Thoracic aorta (tissue), 2 donors: Measurements from ENCODE around the gene SELENOV. TPM values are rescaled to one million over a fixed set of nuclear protein-coding genes. Genes with fewer than 3 reads are reported as not detected.

Experiments
- ATAC-seq: fragments of 150-250 bp; one replicate; pipeline ENCODE4 v1.8.0; 2017; ENCODE audit warnings: low read depth; ENCODE audit not compliant: insufficient number of reproducible peaks, low FRiP score
- DNase-seq: peaks from one replicate; pipeline ENCODE4 v3.0.0-alpha.2; 2020; ENCODE audit warnings: low spot score
- H3K27ac ChIP-seq, 2 donors: fragments of 200-600 bp; sonication (generic); 1 replicate in 1 of 2; 2 replicates in 1 of 2; pipeline ENCODE4 v1.5.1; 2016; ENCODE audit warnings: mild to moderate bottlenecking in 2 of 2, moderate library complexity in 2 of 2
- H3K27me3 ChIP-seq: fragments of 200-600 bp; sonication (generic); replicated peaks from 2 replicates; pipeline ENCODE4 v1.6.0; 2016; ENCODE audit warnings: mild to moderate bottlenecking; ENCODE audit not compliant: insufficient read depth
- H3K36me3 ChIP-seq: fragments of 200-600 bp; sonication (generic); one replicate; pipeline ENCODE4 v1.5.1; 2016
- H3K4me1 ChIP-seq, 2 donors: fragments of 200-600 bp; sonication (generic); 1 replicate in 1 of 2; 2 replicates in 1 of 2; pipeline versions ENCODE4 v1.5.1 to v1.6.0; 2016; ENCODE audit warnings: low read depth in 2 of 2, mild to moderate bottlenecking in 1 of 2; ENCODE audit not compliant: control insufficient read depth in 1 of 2
- H3K4me3 ChIP-seq: fragments of 200-600 bp; sonication (generic); 2 replicates; pipeline ENCODE4 v1.5.1; 2016; ENCODE audit warnings: mild to moderate bottlenecking
- H3K9me3 ChIP-seq: fragments of 200-600 bp; sonication (generic); 2 replicates; pipeline ENCODE4 v1.5.1; 2016
- CTCF ChIP-seq: fragments of 200-600 bp; sonication (generic); IDR thresholded peaks from one replicate; pipeline ENCODE4 v1.5.1; 2019; ENCODE audit warnings: antibody characterized with exemption
- total RNA-seq, 2 donors: library from RNA; depleted of rRNA; stranded (reverse); fragments of >200 nt; gene quantifications; one replicate each; pipeline versions ENCODE4 v1.1.0 to v1.2.3, GENCODE V29; 2016

Gene SELENOV
- total RNA-seq, 2 donors from 2014 or later = not detected

- Histone ChIP-seq H3K9me3 (no peaks in the 10 kb centered on the region), H3K27me3 (peaks cover 17% of the 10 kb centered on the region), H3K4me1 (peaks cover 6 to 13% of the 10 kb centered on the region in 2 donors), H3K4me3 (peak overlapping the region; percentile 53), H3K36me3 (no peaks in the 10 kb centered on the region), H3K27ac (no peak overlapping the region)
- no peak for TF ChIP-seq CTCF
- ATAC-seq (no peak), DNase-seq (no peak)
These were observed 732 bp downstream of the SELENOV start for GRCh38 chr19:39515551-39516191.

GRCh38 chr19:39516270-39516669 lies 1.3 kb downstream of the SELENOV start:
- no peaks in the 10 kb centered on the region for H3K36me3 ChIP-seq
- ATAC-seq (no peak), DNase-seq (no peak)
- peaks cover 17% of the 10 kb centered on the region for H3K27me3 ChIP-seq
- no peak overlapping the region for H3K4me3 ChIP-seq
- TF ChIP-seq CTCF = no peak
- H3K27ac ChIP-seq = no peak overlapping the region
- H3K4me1 ChIP-seq = peaks cover 6 to 13% of the 10 kb centered on the region in 2 donors
- no peaks in the 10 kb centered on the region for H3K9me3 ChIP-seq

GRCh38 chr19:39517432-39517831 lies 2.5 kb downstream of the SELENOV start:
- H3K27me3 ChIP-seq = peaks cover 17% of the 10 kb centered on the region
- ATAC-seq (no peak), DNase-seq (no peak)

GRCh38 chr19:39518458-39518857 lies 3.5 kb downstream of the SELENOV start:
- Histone ChIP-seq H3K4me3 (no peak overlapping the region), H3K27ac (no peak overlapping the region), H3K4me1 (peaks cover 6 to 13% of the 10 kb centered on the region in 2 donors), H3K27me3 (peaks cover 13% of the 10 kb centered on the region), H3K9me3 (no peaks in the 10 kb centered on the region), H3K36me3 (no peaks in the 10 kb centered on the region)
- ATAC-seq (no peak), DNase-seq (no peak)
- no peak for TF ChIP-seq CTCF

More at GRCh38 chr19:39517432-39517831, 2.5 kb downstream of the SELENOV start:
- no peaks in the 10 kb centered on the region for H3K36me3 ChIP-seq
- no peaks in the 10 kb centered on the region for H3K9me3 ChIP-seq
- TF ChIP-seq CTCF = no peak
- no peak overlapping the region for H3K27ac ChIP-seq
- H3K4me3 ChIP-seq = no peak overlapping the region
- H3K4me1 ChIP-seq = peaks cover 6 to 13% of the 10 kb centered on the region in 2 donors

GRCh38 chr19:39518975-39519374 lies 4.0 kb downstream of the SELENOV start:
- no peak for TF ChIP-seq CTCF
- Histone ChIP-seq H3K27ac (no peak overlapping the region), H3K27me3 (peaks cover 10% of the 10 kb centered on the region), H3K9me3 (no peaks in the 10 kb centered on the region), H3K36me3 (no peaks in the 10 kb centered on the region), H3K4me3 (no peak overlapping the region), H3K4me1 (peaks cover 6 to 13% of the 10 kb centered on the region in 2 donors)
- ATAC-seq (no peak), DNase-seq (no peak)
